Endothelial cell of umbilical vein (primary cell): ENCODE measurements around the gene TYROBP. TPM values are rescaled to one million over a fixed set of nuclear protein-coding genes. Genes with fewer than 3 reads are reported as not detected.
"Not testable (repeated sequence)": the region's sequence is repeated elsewhere in the genome, so short reads cannot be mapped to it uniquely, and the experiment has no call there.

ENCODE experiments used
- Bru-seq: library from RNA; stranded (reverse); fragments of 400-500 nt; gene quantifications from one replicate; lab custom pipeline; 2021; lab: Mats Ljungman, UMichigan
- BruChase-seq, 2 experiments: library from RNA; stranded (reverse); fragments of 400-500 nt; gene quantifications; one replicate each; lab custom pipeline; 2021; lab: Mats Ljungman, UMichigan
- BruUV-seq: library from RNA; stranded (reverse); fragments of 400-500 nt; replicated peaks from 2 replicates; lab custom pipeline; 2021; lab: Mats Ljungman, UMichigan
- CTCF ChIA-PET: fragments of 300-600, 350-600 bp; sonication (Branson Sonifier 250); formaldehyde crosslinking; loops from one replicate; lab custom pipeline; 2021; ENCODE audit warnings: antibody characterized with exemption, inconsistent platforms; lab: Charles Lee
- POLR2A ChIA-PET: fragments of 300-600, 350-600 bp; sonication (Branson Sonifier 250); formaldehyde crosslinking; loops from one replicate; lab custom pipeline; 2021; ENCODE audit warnings: antibody characterized with exemption, inconsistent platforms; lab: Charles Lee
- DNase-seq: peaks from one replicate; pipeline ENCODE4 v3.0.0-alpha.2; 2011; ENCODE audit warnings: low read depth, low spot score
- FAIRE-seq: peaks from 2 replicates; lab custom pipeline; 2011; peaks lifted over from hg19 to GRCh38; lab: Jason Lieb, UNC
- H2AFZ ChIP-seq: 2 replicates; pipeline ENCODE4 v1.6.0; 2012; ENCODE audit warnings: low read depth, low read length, control low read depth, inconsistent platforms
- H3K27ac ChIP-seq: 2 replicates; pipeline ENCODE4 v1.5.1; 2011; ENCODE audit warnings: low read depth, mild to moderate bottlenecking, control low read depth, low read length, moderate library complexity; ENCODE audit not compliant: insufficient read depth
- H3K27me3 ChIP-seq, 2 experiments: 2 replicates each; pipeline versions ENCODE4 v1.6.0 to v1.6.1; 2011; ENCODE audit warnings: low read length in 2 of 2, mixed read lengths in 1 of 2; ENCODE audit not compliant: control insufficient read depth in 2 of 2, insufficient read depth in 2 of 2
- H3K36me3 ChIP-seq, 2 experiments: 2 replicates in 1 of 2; 3 replicates in 1 of 2; pipeline ENCODE4 v1.5.1; 2011; ENCODE audit warnings: low read length in 2 of 2, mild to moderate bottlenecking in 1 of 2, moderate library complexity in 1 of 2; ENCODE audit not compliant: control insufficient read depth in 2 of 2, insufficient read depth in 2 of 2; ENCODE audit errors: extremely low read depth in 1 of 2
- H3K4me1 ChIP-seq: 3 replicates; pipeline ENCODE4 v1.5.1; 2011; ENCODE audit warnings: mild to moderate bottlenecking, low read length; ENCODE audit not compliant: control insufficient read depth, insufficient read depth; ENCODE audit errors: extremely low read depth
- H3K4me2 ChIP-seq: 2 replicates; pipeline ENCODE4 v1.6.1; 2011; ENCODE audit warnings: low read length, control low read depth, mixed read lengths; ENCODE audit not compliant: insufficient read depth
- H3K4me3 ChIP-seq, 3 experiments: fragments of 200-600 bp in 1 of 3; sonication (generic), shearing (Covaris generic) in 1 of 3; replicated peaks in 1 of 3; 2 replicates each; pipeline ENCODE4 v1.5.1; 2011 to 2016; ENCODE audit warnings: control low read depth in 3 of 3, low read length in 3 of 3, mild to moderate bottlenecking in 2 of 3, inconsistent platforms in 1 of 3, low read depth in 1 of 3, moderate library complexity in 1 of 3; ENCODE audit not compliant: insufficient read depth in 1 of 3
- H3K79me2 ChIP-seq: 2 replicates; pipeline ENCODE4 v1.6.0; 2012; ENCODE audit warnings: low read length, inconsistent platforms; ENCODE audit not compliant: control insufficient read depth, insufficient read depth
- H3K9ac ChIP-seq: replicated peaks from 2 replicates; pipeline ENCODE3; 2011; ENCODE audit warnings: low read length, control low read depth; ENCODE audit not compliant: insufficient read depth; ENCODE audit errors: extremely low read depth
- H3K9me1 ChIP-seq: replicated peaks from 3 replicates; pipeline ENCODE4 v1.6.0; 2011; ENCODE audit warnings: mild to moderate bottlenecking, low read length; ENCODE audit not compliant: control insufficient read depth, insufficient read depth; ENCODE audit errors: extremely low read depth
- H3K9me3 ChIP-seq: replicated peaks from 2 replicates; pipeline ENCODE4 v1.5.1; 2012; ENCODE audit warnings: low read length, inconsistent platforms; ENCODE audit not compliant: control insufficient read depth, insufficient read depth
- H4K20me1 ChIP-seq: replicated peaks from 2 replicates; pipeline ENCODE3; 2011; ENCODE audit warnings: mild to moderate bottlenecking, low read length; ENCODE audit not compliant: control insufficient read depth, insufficient read depth; ENCODE audit errors: extremely low read depth
- CTCF ChIP-seq, 2 donors: IDR thresholded peaks; 1 replicate in 1 of 2; 2 replicates in 1 of 2; pipeline ENCODE4 v1.5.1; 2011; ENCODE audit warnings: low read length in 2 of 2, mild to moderate bottlenecking in 2 of 2, moderate library complexity in 2 of 2, control low read depth in 1 of 2, inconsistent platforms in 1 of 2, low read depth in 1 of 2; ENCODE audit not compliant: insufficient read depth in 1 of 2; ENCODE audit errors: extremely low read depth in 1 of 2
- EZH2 ChIP-seq: IDR thresholded peaks from 2 replicates; pipeline ENCODE4 v1.6.1; 2012; ENCODE audit warnings: borderline replicate concordance, low read depth, mild to moderate bottlenecking, moderate library complexity, low read length, inconsistent platforms; ENCODE audit not compliant: severe bottlenecking
- FOS ChIP-seq: IDR thresholded peaks from 2 replicates; pipeline ENCODE4 v1.6.1; 2011; ENCODE audit warnings: mild to moderate bottlenecking, low read length, moderate library complexity, borderline replicate concordance; ENCODE audit not compliant: insufficient read depth
- GATA2 ChIP-seq: IDR thresholded peaks from 2 replicates; pipeline ENCODE4 v1.7.0; 2011; ENCODE audit warnings: low read depth, mild to moderate bottlenecking, moderate library complexity, mixed read lengths, low read length; ENCODE audit not compliant: insufficient read length, insufficient read depth
- JUN ChIP-seq: IDR thresholded peaks from 2 replicates; pipeline ENCODE4 v1.6.1; 2011; ENCODE audit warnings: borderline replicate concordance, low read depth; ENCODE audit not compliant: insufficient read length, insufficient read depth
- MAX ChIP-seq: IDR thresholded peaks from 2 replicates; pipeline ENCODE4 v1.6.1; 2011; ENCODE audit not compliant: insufficient read depth, insufficient read length
- MYC ChIP-seq: IDR thresholded peaks from one replicate; pipeline ENCODE4 v1.6.1; 2011; ENCODE audit warnings: mild to moderate bottlenecking, low read depth, low read length
- POLR2A ChIP-seq: IDR thresholded peaks from 2 replicates; pipeline ENCODE4 v1.6.1; 2012; ENCODE audit warnings: low read depth, mild to moderate bottlenecking, control low read depth, low read length
- POLR2AphosphoS5 ChIP-seq: IDR thresholded peaks from 2 replicates; pipeline ENCODE4 v1.6.1; 2012; ENCODE audit warnings: low read depth, mild to moderate bottlenecking, control low read depth, low read length, moderate library complexity; ENCODE audit not compliant: insufficient read depth
- dilution Hi-C: fragments of 300-500 bp; cut with MboI; formaldehyde crosslinking; loops from one replicate; pipeline ENCODE4 v1.15.0; 2019; ENCODE audit warnings: low sequenced_read_pairs; ENCODE audit not compliant: extremely low pct_ligation_motif_present
- intact Hi-C: fragments of 100-400 bp; cut with micrococcal nuclease; formaldehyde crosslinking; loops from one replicate; pipeline ENCODE4 v1.10.0; 2022
- long read RNA-seq: library from polyadenylated mRNA; stranded (forward); transcript quantifications from one replicate; pipeline ENCODE4 v2.0.0, GENCODE V29; 2021
- polyA minus RNA-seq, 3 experiments: library from RNA; depleted of rRNA, polyadenylated mRNA; stranded (reverse); fragments of >200 nt; gene quantifications; 1 replicate in 1 of 3; 2 replicates in 2 of 3; pipeline ENCODE4 v1.2.3, GENCODE V29; 2011
- polyA plus RNA-seq, 4 experiments: library from polyadenylated mRNA; depleted of rRNA in 3 of 4; stranded (reverse) in 3 of 4; unstranded in 1 of 4; fragments of >200 nt; gene quantifications; 2 replicates each; pipeline versions ENCODE4 v1.2.1 to v1.2.3, GENCODE V29; 2011 to 2012; ENCODE audit warnings: missing spikeins in 1 of 4
- total RNA-seq: library from RNA; stranded (reverse); gene quantifications from 2 replicates; pipeline ENCODE4 v1.2.3, GENCODE V29; 2021

Gene TYROBP
- total RNA-seq (not detected in 2 replicates), polyA plus RNA-seq (not detected in 2 replicates), polyA minus RNA-seq (not detected in 2 replicates), Bru-seq, nascent RNA (not detected), BruChase-seq, experiment 1, labeled RNA remaining after a 6-hour chase (not detected), BruChase-seq, experiment 2, labeled RNA remaining after a 2-hour chase (not detected)
- polyA plus RNA-seq (2011; cell fraction: cytosol; rRNA removed): not detected in 2 replicates
- not detected in 2 replicates for polyA plus RNA-seq (2011; cell fraction: nucleus; rRNA removed)
- polyA plus RNA-seq (2012): not detected in 2 replicates
- polyA minus RNA-seq (2011; cell fraction: cytosol; rRNA and poly(A)+ RNA removed): not detected
- not detected in 2 replicates for polyA minus RNA-seq (2011; cell fraction: nucleus; rRNA and poly(A)+ RNA removed)
- long read RNA-seq: 0 reads

DNA sequence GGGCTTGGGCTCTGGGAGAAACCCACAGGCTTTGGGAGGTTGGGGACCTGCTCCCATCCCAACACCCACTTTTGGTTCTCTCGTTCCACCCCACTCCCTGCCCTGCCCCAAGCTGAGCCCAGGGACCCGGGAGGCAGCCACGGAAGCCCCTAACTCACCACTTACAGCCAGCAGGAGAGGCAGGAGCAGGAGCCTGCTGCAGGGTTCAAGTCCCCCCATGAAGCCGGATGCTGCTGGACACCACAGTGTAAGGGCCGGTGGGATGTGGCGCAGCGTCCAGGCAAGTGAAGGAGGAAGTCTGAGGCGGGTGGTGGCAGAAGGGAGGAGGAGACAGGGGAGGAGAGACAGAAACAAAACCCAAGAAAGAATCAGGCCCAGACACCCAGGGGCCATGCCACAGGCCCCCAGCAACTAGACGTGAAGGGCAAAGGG is at the start of gene TYROBP:
TSS of gene TYROBP (minus strand) at position 286 of the 432 bp plus-strand sequence. CDS start at position 219, 67 bp downstream.
- TF ChIP-seq POLR2AphosphoS5: no peak
- TF ChIP-seq CTCF (IDR thresholded peaks at IDR 0.05; ENCODE audit: extremely low read depth in 1 of 2, insufficient read depth in 1 of 2, low read depth in 1 of 2, low read length in 2 of 2): no peak
- no peak for TF ChIP-seq MAX
- no peak for TF ChIP-seq EZH2
- no peak for TF ChIP-seq JUN
- no peak for TF ChIP-seq MYC
- no peak for TF ChIP-seq FOS
- TF ChIP-seq GATA2: no peak
- TF ChIP-seq POLR2A: no peak
- ChIA-PET CTCF (no interaction called here), POLR2A (no interaction called here)
- DNase-seq (no peak), FAIRE-seq (no peak)
- no peak within 1 kb of the TSS for H3K27ac ChIP-seq
- H4K20me1 ChIP-seq: no peaks in the 10 kb centered on the region
- H3K9me1 ChIP-seq: no peaks in the 10 kb centered on the region
- no TSS peak for BruUV-seq
- intact Hi-C loops (no loop called here), dilution Hi-C loops (no loop called here)
- H3K79me2 ChIP-seq: no peaks in the 10 kb centered on the region
- no peak within 1 kb of the TSS for H3K4me2 ChIP-seq
- peaks cover 0 to under 1% of the 10 kb centered on the region in 2 experiments for H3K27me3 ChIP-seq
- H3K4me1 ChIP-seq: peaks cover 2% of the 10 kb centered on the region
- H3K36me3 ChIP-seq: no peaks in the 10 kb centered on the region
- H3K9ac ChIP-seq: no peak within 1 kb of the TSS
- H3K9me3 ChIP-seq: no peaks in the 10 kb centered on the region
- no peak within 1 kb of the TSS for H3K4me3 ChIP-seq
- no peak within 1 kb of the TSS for H2AFZ ChIP-seq

- H3K27ac ChIP-seq, dilution Hi-C loops, CTCF ChIA-PET, POLR2A ChIA-PET, H3K9ac ChIP-seq, H2AFZ ChIP-seq, intact Hi-C loops, FAIRE-seq, H3K9me3 ChIP-seq, DNase-seq, H3K4me3 ChIP-seq, BruUV-seq, H3K9me1 ChIP-seq, H3K4me2 ChIP-seq, H4K20me1 ChIP-seq, H3K36me3 ChIP-seq, H3K4me1 ChIP-seq, H3K79me2 ChIP-seq: not testable (repeated sequence)
- H3K27me3 ChIP-seq: peaks cover 21 to 27% of the 10 kb centered on the region in 2 experiments
Observed at GRCh38 chr19:35957411-35957810, 49.3 kb upstream of the TYROBP start.
